ENCODE results near the gene NEGR1. TPM values are rescaled to one million over a fixed set of nuclear protein-coding genes. Genes with fewer than 3 reads are reported as not detected.

NEGR1 gene
- total and polyA plus RNA-seq, 4 donors, result 0.08 to 0.14 (median 0.12) TPM; not detected in 1

GRCh38 chr1:72111662-72112061 is 170.7 kb downstream of the NEGR1 start:
- TF ChIP-seq JUND (IDR thresholded peaks at IDR 0.05) (no peak), ATF3 (IDR thresholded peaks at IDR 0.05) (no peak), MAX (IDR thresholded peaks at IDR 0.05) (no peak), REST (IDR thresholded peaks at IDR 0.05) (no peak), NR2F2 (IDR thresholded peaks at IDR 0.05) (no peak), EGR1 (IDR thresholded peaks at IDR 0.05; ENCODE audit: low read depth in 2 of 2) (no peak), RAD21 (IDR thresholded peaks at IDR 0.05) (no peak), HNF4A (conservative IDR thresholded peaks at IDR 0.05) (no peak), ZBTB33 (IDR thresholded peaks at IDR 0.05) (no peak), HNF4G (IDR thresholded peaks at IDR 0.05) (no peak), CTCF (IDR thresholded peaks at IDR 0.05; ENCODE audit: low read depth, low read length, missing input control) (no peak), FOXA2 (IDR thresholded peaks at IDR 0.05) (no peak), SP1 (IDR thresholded peaks at IDR 0.05) (no peak), TAF1 (conservative IDR thresholded peaks at IDR 0.05) (no peak), RXRA (IDR thresholded peaks at IDR 0.05) (no peak), YY1 (IDR thresholded peaks at IDR 0.05) (no peak), FOXA1 (IDR thresholded peaks at IDR 0.05) (no peak)
- no peaks in the 10 kb centered on the region for H3K36me3 ChIP-seq (ENCODE audit: control insufficient read depth in 4 of 4, insufficient read depth in 3 of 4, low read depth in 1 of 4, low read length in 3 of 4)
- no peak overlapping the region for H3K4me3 ChIP-seq (ENCODE audit: low read depth in 1 of 3, low read length in 3 of 3)
- no peak for DNase-seq (ENCODE audit: low spot score)
- no peak overlapping the region for H3K27ac ChIP-seq (ENCODE audit: low read depth in 1 of 2, low read length in 2 of 2)
- peaks cover 0 to 3% (median 0%) of the 10 kb centered on the region in 4 donors for H3K27me3 ChIP-seq (ENCODE audit: control insufficient read depth in 4 of 4, insufficient read depth in 4 of 4, low read length in 3 of 4)
- H3K9ac ChIP-seq (ENCODE audit: low read depth in 1 of 2, low read length in 2 of 2), result no peak overlapping the region
- WGBS, result 59% methylated on average over 4 of the region's 4 CpGs
- H3K9me3 ChIP-seq (ENCODE audit: control insufficient read depth in 4 of 4, low read length in 3 of 4), result no peaks in the 10 kb centered on the region
- H3K4me1 ChIP-seq (ENCODE audit: control insufficient read depth in 4 of 4, insufficient read depth in 4 of 4, low read length in 3 of 4), result no peaks in the 10 kb centered on the region

- TF ChIP-seq CTCF (IDR thresholded peaks at IDR 0.05; ENCODE audit: low read depth, low read length, missing input control) (no peak), YY1 (IDR thresholded peaks at IDR 0.05) (no peak), RAD21 (IDR thresholded peaks at IDR 0.05) (no peak), ZBTB33 (IDR thresholded peaks at IDR 0.05) (no peak), HNF4G (IDR thresholded peaks at IDR 0.05) (no peak), JUND (IDR thresholded peaks at IDR 0.05) (no peak), TAF1 (conservative IDR thresholded peaks at IDR 0.05) (no peak)
- Histone ChIP-seq H3K4me3 (ENCODE audit: low read depth in 1 of 3, low read length in 3 of 3) (no peak overlapping the region), H3K27me3 (ENCODE audit: control insufficient read depth in 4 of 4, insufficient read depth in 4 of 4, low read length in 3 of 4) (peaks cover 0 to 3% (median 0%) of the 10 kb centered on the region in 4 donors), H3K9me3 (ENCODE audit: control insufficient read depth in 4 of 4, low read length in 3 of 4) (no peaks in the 10 kb centered on the region), H3K9ac (ENCODE audit: low read depth in 1 of 2, low read length in 2 of 2) (no peak overlapping the region), H3K27ac (ENCODE audit: low read depth in 1 of 2, low read length in 2 of 2) (no peak overlapping the region), H3K36me3 (ENCODE audit: control insufficient read depth in 4 of 4, insufficient read depth in 3 of 4, low read depth in 1 of 4, low read length in 3 of 4) (no peaks in the 10 kb centered on the region), H3K4me1 (ENCODE audit: control insufficient read depth in 4 of 4, insufficient read depth in 4 of 4, low read length in 3 of 4) (no peaks in the 10 kb centered on the region)
- DNase-seq (ENCODE audit: low spot score), result no peak
- 75% methylated on average over 2 of the region's 2 CpGs for WGBS
Measured at GRCh38 chr1:72109916-72110315, 172.4 kb downstream of the NEGR1 start.
